ENCODE measurements around the gene MAP1A. TPM values are rescaled to one million over a fixed set of nuclear protein-coding genes. Genes with fewer than 3 reads are reported as not detected.

MAP1A gene
- total and polyA plus RNA-seq, 2 of the 13 experiments (the other 11 are each of a cell fraction or from before 2014, with no cell fraction given), result 0.01 to 0.07 TPM

GRCh38 chr15:43492673-43493601, 24.5 kb upstream of the MAP1A start, which contains the start of gene TP53BP1 (continued):
- TF ChIP-seq ZHX2 (IDR thresholded peaks at IDR 0.05; ENCODE audit: low read depth) (peak; percentile 97), ZHX2 (CRISPR knock-in tag; IDR thresholded peaks at IDR 0.05; ENCODE audit: borderline replicate concordance) (no peak), KDM5B (CRISPR knock-in tag; IDR thresholded peaks at IDR 0.05; ENCODE audit: borderline replicate concordance) (no peak; the same call in 1 of the 2 replicates), ARNT (IDR thresholded peaks at IDR 0.05) (no peak), ATF5 (CRISPR knock-in tag; IDR thresholded peaks at IDR 0.05; ENCODE audit: low read depth) (0 out of 2 replicates have a peak, but pooled peaks have one; percentile 66), CAMTA2 (CRISPR knock-in tag; IDR thresholded peaks at IDR 0.05; ENCODE audit: borderline replicate concordance) (0 out of 2 replicates have a peak, but pooled peaks have one; percentile 46), U2AF2 (IDR thresholded peaks at IDR 0.05; ENCODE audit: low read depth, low read length) (no peak), TEAD3 (CRISPR knock-in tag; optimal IDR thresholded peaks at IDR 0.05; ENCODE audit: borderline replicate concordance) (peak; percentile 44), RXRA (CRISPR knock-in tag; IDR thresholded peaks at IDR 0.05) (peak; percentile 44), ZNF501 (CRISPR knock-in tag; IDR thresholded peaks at IDR 0.05) (peak; percentile 82), ZNF260 (CRISPR knock-in tag; IDR thresholded peaks at IDR 0.05; ENCODE audit: borderline replicate concordance, low read depth) (no peak), ONECUT2 (CRISPR knock-in tag; IDR thresholded peaks at IDR 0.05) (peak; percentile 67), CREM (IDR thresholded peaks at IDR 0.05) (peak; percentile 94), CREM (CRISPR knock-in tag; IDR thresholded peaks at IDR 0.05) (0 out of 2 replicates have a peak, but pooled peaks have one; percentile 54), PAXIP1 (CRISPR knock-in tag; conservative IDR thresholded peaks at IDR 0.05) (no peak)
- TF ChIP-seq, protein P1, sequence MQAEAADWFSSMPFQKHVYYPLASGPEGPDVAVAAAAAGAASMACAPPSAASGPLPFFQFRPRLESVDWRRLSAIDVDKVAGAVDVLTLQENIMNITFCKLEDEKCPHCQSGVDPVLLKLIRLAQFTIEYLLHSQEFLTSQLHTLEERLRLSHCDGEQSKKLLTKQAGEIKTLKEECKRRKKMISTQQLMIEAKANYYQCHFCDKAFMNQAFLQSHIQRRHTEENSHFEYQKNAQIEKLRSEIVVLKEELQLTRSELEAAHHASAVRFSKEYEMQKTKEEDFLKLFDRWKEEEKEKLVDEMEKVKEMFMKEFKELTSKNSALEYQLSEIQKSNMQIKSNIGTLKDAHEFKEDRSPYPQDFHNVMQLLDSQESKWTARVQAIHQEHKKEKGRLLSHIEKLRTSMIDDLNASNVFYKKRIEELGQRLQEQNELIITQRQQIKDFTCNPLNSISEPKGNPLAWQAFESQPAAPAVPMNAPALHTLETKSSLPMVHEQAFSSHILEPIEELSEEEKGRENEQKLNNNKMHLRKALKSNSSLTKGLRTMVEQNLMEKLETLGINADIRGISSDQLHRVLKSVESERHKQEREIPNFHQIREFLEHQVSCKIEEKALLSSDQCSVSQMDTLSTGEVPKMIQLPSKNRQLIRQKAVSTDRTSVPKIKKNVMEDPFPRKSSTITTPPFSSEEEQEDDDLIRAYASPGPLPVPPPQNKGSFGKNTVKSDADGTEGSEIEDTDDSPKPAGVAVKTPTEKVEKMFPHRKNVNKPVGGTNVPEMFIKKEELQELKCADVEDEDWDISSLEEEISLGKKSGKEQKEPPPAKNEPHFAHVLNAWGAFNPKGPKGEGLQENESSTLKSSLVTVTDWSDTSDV (CRISPR knock-in tag; IDR thresholded peaks at IDR 0.05), result no peak

Data from HepG2 (cell line).